ENCODE measurements around the gene B3GNT9. TPM values are rescaled to one million over a fixed set of nuclear protein-coding genes. Genes with fewer than 3 reads are reported as not detected.
A peak's percentile ranks its signal among the peaks of the same experiment; 100 is the strongest.

B3GNT9 gene
- total RNA-seq, 1 donor from 2014 or later, result 1.0 TPM

DNA sequence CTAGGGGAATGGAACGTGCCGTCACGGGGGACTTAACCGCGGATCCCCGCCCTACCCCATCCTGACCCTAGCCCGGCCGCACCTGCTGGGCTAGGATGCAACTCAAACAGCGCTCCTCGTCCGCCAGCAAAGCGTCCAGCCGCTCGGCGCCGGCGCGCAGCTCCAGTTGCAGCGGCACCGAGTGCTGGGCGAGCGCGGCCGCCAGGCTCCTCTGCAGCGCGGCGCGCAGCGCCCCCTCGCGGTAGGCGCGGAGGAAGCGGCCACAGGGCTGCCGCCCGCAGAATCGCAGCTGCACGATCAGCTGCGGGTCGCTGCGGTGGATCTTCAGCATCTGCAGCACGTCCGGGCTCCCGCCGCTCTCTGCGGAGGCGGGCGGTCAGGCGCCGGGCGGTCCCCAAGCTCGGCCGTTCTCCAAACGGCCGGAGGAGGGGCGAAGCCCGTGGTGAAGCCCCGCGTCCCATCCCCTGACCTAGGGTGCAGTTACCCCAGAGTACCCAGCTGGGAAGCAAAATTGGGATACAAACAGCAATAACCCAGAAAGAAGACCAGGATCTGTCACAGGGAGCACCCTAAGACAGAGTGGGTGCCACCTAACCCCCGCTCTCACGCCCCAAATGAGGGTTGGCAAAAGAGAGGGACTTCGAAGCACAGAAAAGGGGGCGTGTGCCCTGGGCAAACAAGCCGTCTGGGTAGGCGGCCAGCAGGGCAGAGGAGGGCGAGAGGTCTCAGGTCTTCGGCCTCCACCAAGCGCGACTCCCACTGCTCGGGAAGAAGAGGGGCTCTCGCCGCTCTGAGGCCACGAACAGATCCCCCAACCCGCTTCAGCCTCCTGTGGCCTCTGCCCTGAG is 4.7 kb upstream of the B3GNT9 start:
- Mint-ChIP-seq H3K4me3 (ENCODE audit: unreplicated experiment) (peak overlapping the region; percentile 82), H3K36me3 (ENCODE audit: unreplicated experiment) (peaks cover 4% of the 10 kb centered on the region), H3K27ac (ENCODE audit: unreplicated experiment) (no peak overlapping the region), H3K4me1 (ENCODE audit: low read depth, unreplicated experiment) (peaks cover 5% of the 10 kb centered on the region), H3K27me3 (ENCODE audit: unreplicated experiment) (peaks cover 42% of the 10 kb centered on the region), H3K9me3 (ENCODE audit: unreplicated experiment) (peaks cover 4% of the 10 kb centered on the region)
- TF ChIP-seq, protein P1, sequence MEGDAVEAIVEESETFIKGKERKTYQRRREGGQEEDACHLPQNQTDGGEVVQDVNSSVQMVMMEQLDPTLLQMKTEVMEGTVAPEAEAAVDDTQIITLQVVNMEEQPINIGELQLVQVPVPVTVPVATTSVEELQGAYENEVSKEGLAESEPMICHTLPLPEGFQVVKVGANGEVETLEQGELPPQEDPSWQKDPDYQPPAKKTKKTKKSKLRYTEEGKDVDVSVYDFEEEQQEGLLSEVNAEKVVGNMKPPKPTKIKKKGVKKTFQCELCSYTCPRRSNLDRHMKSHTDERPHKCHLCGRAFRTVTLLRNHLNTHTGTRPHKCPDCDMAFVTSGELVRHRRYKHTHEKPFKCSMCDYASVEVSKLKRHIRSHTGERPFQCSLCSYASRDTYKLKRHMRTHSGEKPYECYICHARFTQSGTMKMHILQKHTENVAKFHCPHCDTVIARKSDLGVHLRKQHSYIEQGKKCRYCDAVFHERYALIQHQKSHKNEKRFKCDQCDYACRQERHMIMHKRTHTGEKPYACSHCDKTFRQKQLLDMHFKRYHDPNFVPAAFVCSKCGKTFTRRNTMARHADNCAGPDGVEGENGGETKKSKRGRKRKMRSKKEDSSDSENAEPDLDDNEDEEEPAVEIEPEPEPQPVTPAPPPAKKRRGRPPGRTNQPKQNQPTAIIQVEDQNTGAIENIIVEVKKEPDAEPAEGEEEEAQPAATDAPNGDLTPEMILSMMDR (IDR thresholded peaks at IDR 0.05; ENCODE audit: partially characterized antibody, unreplicated experiment), result peak; percentile 98
- peak; percentile 92 for DNase-seq

DNA sequence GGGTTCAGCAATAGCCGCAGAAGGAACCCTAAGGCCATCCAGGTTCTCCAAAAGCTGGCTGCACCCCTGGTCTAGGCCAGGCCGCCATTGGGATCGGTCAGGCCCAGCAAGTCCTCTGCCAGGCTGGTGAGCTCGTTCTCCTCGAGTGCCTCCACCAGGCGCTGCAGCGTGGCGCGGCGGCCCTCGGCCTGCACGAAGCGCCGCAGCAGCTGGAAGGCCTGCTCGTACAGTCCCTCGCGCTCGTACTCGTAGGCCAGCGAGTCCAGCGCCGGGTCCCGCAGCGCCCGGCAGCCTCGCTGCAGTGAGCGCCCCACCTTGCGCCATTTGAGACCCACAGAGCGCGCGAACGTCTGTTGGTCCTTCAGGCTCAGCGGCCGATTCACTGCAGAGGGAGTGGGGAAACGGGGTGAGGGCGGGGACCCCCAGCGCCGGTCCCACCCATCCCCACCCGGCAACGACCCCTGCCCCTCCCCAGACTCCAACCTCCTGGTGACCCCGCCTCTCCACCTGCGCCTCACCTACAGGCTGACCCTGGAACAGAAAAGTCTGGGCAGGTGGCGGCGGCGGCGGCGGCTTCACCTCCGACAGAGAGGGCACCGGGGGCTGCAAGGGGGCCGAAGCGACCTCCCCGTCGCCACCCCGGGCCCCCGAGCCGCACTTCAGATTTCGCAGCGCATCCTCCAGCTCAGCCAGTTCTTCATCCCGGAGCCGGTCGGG is 3.9 kb upstream of the B3GNT9 start:
- H3K9me3 Mint-ChIP-seq (ENCODE audit: unreplicated experiment), result peaks cover 4% of the 10 kb centered on the region
- TF ChIP-seq, protein P1 (IDR thresholded peaks at IDR 0.05; ENCODE audit: partially characterized antibody, unreplicated experiment), result no peak
- H3K4me1 Mint-ChIP-seq (ENCODE audit: low read depth, unreplicated experiment), result peaks cover 5% of the 10 kb centered on the region
- no peak overlapping the region for H3K27ac Mint-ChIP-seq (ENCODE audit: unreplicated experiment)
- H3K36me3 Mint-ChIP-seq (ENCODE audit: unreplicated experiment), result peaks cover 4% of the 10 kb centered on the region
- peak overlapping the region; percentile 82 for H3K4me3 Mint-ChIP-seq (ENCODE audit: unreplicated experiment)
- peaks cover 38% of the 10 kb centered on the region for H3K27me3 Mint-ChIP-seq (ENCODE audit: unreplicated experiment)
- peak; percentile 44 for DNase-seq

DNA sequence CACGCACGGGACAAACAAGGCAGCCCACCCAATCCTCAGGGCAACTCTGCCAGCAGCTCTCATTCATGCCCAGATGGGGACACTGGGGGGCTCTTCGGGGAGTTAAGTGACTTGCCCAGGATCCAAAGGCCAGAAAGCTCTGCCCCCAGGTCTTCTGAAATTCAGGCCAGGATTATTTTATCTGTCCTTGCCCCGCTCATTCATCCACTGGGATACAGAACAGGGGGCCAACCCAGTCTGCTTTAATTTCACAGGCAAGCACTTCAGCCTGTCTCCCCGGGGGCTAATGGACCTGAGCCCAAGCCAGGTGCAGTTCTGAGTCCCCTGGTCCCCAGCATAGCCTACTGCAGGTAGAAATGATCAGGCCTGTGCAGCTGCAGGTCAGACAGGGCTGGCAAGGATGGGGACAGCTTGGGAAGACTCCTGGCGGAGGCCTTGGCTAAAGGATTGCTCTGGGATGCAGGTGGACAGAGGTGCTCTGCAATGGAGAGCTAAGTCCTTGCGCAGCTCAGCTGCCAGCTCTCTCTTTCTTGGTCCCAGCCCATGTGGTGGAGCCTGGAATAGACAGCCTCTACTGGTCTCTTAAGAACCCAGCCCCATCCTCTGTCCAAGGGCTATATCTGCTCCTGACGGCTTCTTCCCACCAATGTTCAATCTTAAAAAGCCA is 766 bp upstream of the B3GNT9 start:
- Mint-ChIP-seq H3K9me3 (ENCODE audit: unreplicated experiment) (peaks cover 3% of the 10 kb centered on the region), H3K27me3 (ENCODE audit: unreplicated experiment) (peaks cover 29% of the 10 kb centered on the region), H3K27ac (ENCODE audit: unreplicated experiment) (no peak overlapping the region), H3K36me3 (ENCODE audit: unreplicated experiment) (peaks cover 9% of the 10 kb centered on the region), H3K4me1 (ENCODE audit: low read depth, unreplicated experiment) (peaks cover 3% of the 10 kb centered on the region), H3K4me3 (ENCODE audit: unreplicated experiment) (peak overlapping the region; percentile 67)
- no peak for DNase-seq
- TF ChIP-seq, protein P1 (IDR thresholded peaks at IDR 0.05; ENCODE audit: partially characterized antibody, unreplicated experiment), result no peak

DNA sequence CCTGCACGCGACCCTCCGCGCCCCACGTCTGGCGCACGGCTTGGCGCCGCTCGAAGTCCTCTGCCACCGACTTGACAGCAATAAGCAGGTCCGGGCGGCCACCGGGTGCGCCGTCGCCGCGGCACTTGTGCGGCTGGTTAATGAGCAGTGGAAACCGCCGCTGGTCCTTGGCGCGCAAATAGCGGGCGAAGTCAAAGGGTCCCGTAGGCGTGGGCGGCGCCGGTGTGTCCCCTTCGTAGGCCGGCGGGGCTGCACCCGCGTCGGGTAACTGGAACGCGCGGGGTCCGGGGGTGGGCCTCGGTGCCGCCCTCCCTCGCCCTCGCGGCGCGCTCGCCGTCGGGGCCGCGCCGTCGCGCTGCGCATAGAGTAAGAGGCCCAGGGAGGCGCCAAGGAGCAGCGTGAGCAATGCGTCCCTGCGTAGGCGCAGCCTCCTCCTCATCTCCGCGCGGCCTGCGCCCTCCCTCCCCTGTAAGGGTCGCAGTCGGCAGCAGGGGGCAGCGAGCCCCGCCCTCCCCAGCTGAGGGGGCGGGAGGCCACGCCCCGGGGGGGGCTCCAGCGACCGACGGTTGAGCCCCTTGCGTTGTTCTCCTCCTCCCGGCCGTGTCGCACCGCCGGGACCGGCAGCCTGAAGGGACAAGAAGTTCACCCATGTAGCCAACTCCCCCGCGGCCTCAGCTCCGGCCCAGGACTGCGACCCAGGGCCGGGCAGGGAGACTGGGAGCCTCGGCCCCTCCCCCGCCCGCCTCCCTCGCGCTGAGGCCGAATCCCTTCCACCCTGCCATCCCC is 558 bp downstream of the B3GNT9 start:
- Mint-ChIP-seq H3K4me1 (ENCODE audit: low read depth, unreplicated experiment) (peaks cover 3% of the 10 kb centered on the region), H3K9me3 (ENCODE audit: unreplicated experiment) (peaks cover 3% of the 10 kb centered on the region), H3K27ac (ENCODE audit: unreplicated experiment) (no peak overlapping the region), H3K27me3 (ENCODE audit: unreplicated experiment) (peaks cover 24% of the 10 kb centered on the region), H3K36me3 (ENCODE audit: unreplicated experiment) (peaks cover 9% of the 10 kb centered on the region), H3K4me3 (ENCODE audit: unreplicated experiment) (no peak overlapping the region)
- TF ChIP-seq, protein P1 (IDR thresholded peaks at IDR 0.05; ENCODE audit: partially characterized antibody, unreplicated experiment), result peak; percentile 60
- peak; percentile 67 for DNase-seq
